Natural killer cell (primary cell): ENCODE results near the gene ARHGEF12. TPM values are rescaled to one million over a fixed set of nuclear protein-coding genes. Genes with fewer than 3 reads are reported as not detected.

ENCODE experiments used
- ATAC-seq, 3 donors: fragments of 150-1000 bp in 2 of 3; fragments of 200-7000 bp in 1 of 3; cut with Tn5 transposase; 1 replicate in 1 of 3; 2 replicates in 2 of 3; pipeline ENCODE4 v1.10.0; 2021; ENCODE audit warnings: mild to moderate bottlenecking in 2 of 3, moderate library complexity in 2 of 3
- DNase-seq, 2 donors: peaks; one replicate each; pipeline versions ENCODE4 v3.0.0 to v3.0.0-alpha.2; 2013 to 2021; ENCODE audit warnings: mixed read lengths in 1 of 2
- H3K27ac ChIP-seq: one replicate; pipeline ENCODE4 v1.5.1; 2013; ENCODE audit warnings: mild to moderate bottlenecking, low read length
- H3K27me3 ChIP-seq: one replicate; pipeline ENCODE4 v1.6.1; 2013; ENCODE audit warnings: low read length; ENCODE audit not compliant: control insufficient read depth, insufficient read depth
- H3K36me3 ChIP-seq: one replicate; pipeline ENCODE4 v1.6.1; 2013; ENCODE audit warnings: low read length; ENCODE audit not compliant: control insufficient read depth, insufficient read depth
- H3K4me1 ChIP-seq: one replicate; pipeline ENCODE4 v1.6.1; 2013; ENCODE audit warnings: low read length; ENCODE audit not compliant: control insufficient read depth, insufficient read depth
- H3K4me3 ChIP-seq: one replicate; pipeline ENCODE4 v1.5.1; 2013; ENCODE audit warnings: low read length
- H3K9me3 ChIP-seq: one replicate; pipeline ENCODE4 v1.6.1; 2013; ENCODE audit warnings: low read length; ENCODE audit not compliant: control insufficient read depth, insufficient read depth
- H3K27ac Mint-ChIP-seq, 2 donors: one replicate each; pipeline ENCODE4 v1.8.0; 2022; ENCODE audit warnings: mild to moderate bottlenecking in 2 of 2, mixed read lengths in 2 of 2, moderate library complexity in 1 of 2
- H3K27me3 Mint-ChIP-seq, 2 donors: one replicate each; pipeline ENCODE4 v1.8.0; 2022; ENCODE audit warnings: low read depth in 2 of 2, mixed read lengths in 2 of 2
- H3K36me3 Mint-ChIP-seq: one replicate; pipeline ENCODE4 v1.8.0; 2022; ENCODE audit warnings: mixed read lengths
- H3K4me1 Mint-ChIP-seq, 2 donors: one replicate each; pipeline ENCODE4 v1.8.0; 2022; ENCODE audit warnings: mixed read lengths in 2 of 2
- H3K4me3 Mint-ChIP-seq: one replicate; pipeline ENCODE4 v1.8.0; 2022; ENCODE audit warnings: mild to moderate bottlenecking, moderate library complexity, mixed read lengths
- H3K9me3 Mint-ChIP-seq, 2 donors: one replicate each; pipeline ENCODE4 v1.8.0; 2022; ENCODE audit warnings: mixed read lengths in 2 of 2
- WGBS: methylation state at CpG from one replicate; pipeline ENCODE4 v1.1.7; 2013; ENCODE audit warnings: missing lambda C conversion rate; ENCODE audit not compliant: insufficient coverage; 5-methylcytosine and 5-hydroxymethylcytosine counted together
- intact Hi-C: fragments of 100-400 bp; cut with micrococcal nuclease; formaldehyde crosslinking; loops from one replicate; pipeline ENCODE4 v1.14.2; 2022
- total RNA-seq, 4 donors: library from RNA; stranded (reverse); fragments of 120-200 nt in 1 of 4; gene quantifications; one replicate each; pipeline versions ENCODE4 v1.2.3 to v1.2.4, GENCODE V29; 2013 to 2022
- TF ChIP-seq, protein P1 (sequence below): fragments of 200-600 bp; IDR thresholded peaks from one replicate; pipeline ENCODE4 v1.8.0; 2022; ENCODE audit warnings: antibody characterized with exemption

Gene ARHGEF12
- total RNA-seq, 3 donors from 2014 or later (not counting 1 experiment from before 2014, with no cell fraction given), result 38.4 to 52.3 (median 42.1) TPM

DNA sequence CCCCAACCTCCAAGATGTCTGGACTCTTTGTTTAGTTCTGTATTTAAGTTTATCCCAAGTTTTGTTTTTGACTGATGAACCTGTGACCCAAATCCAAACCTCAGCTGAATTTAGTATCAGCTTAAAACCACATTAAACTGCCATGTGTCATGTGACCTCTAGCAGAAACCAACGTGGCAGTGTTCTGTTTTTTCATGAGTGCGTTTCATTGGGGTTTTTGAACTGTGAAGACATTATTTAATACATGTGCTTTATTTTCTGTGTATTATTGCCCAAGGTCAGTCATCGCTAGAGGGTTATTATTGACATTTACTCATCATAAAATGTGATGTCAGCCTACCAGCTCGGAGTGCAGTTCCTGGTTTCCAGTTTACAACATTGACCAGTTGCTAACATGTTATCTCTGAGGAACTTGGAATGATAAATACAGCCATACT is 9.3 kb upstream of the ARHGEF12 start:
- WGBS, result 6% methylated on average over 2 of the region's 4 CpGs
- H3K9me3 ChIP-seq, result no peaks in the 10 kb centered on the region
- intact Hi-C loops, result no loop called here
- Mint-ChIP-seq H3K36me3 (no peaks in the 10 kb centered on the region), H3K27ac (no peak overlapping the region), H3K4me3 (no peak overlapping the region), H3K4me1 (peaks cover 26 to 27% of the 10 kb centered on the region in 2 donors), H3K27me3 (peaks cover 55 to 77% of the 10 kb centered on the region in 2 donors), H3K9me3 (no peaks in the 10 kb centered on the region)
- H3K4me1 ChIP-seq, result peaks cover 3% of the 10 kb centered on the region
- peaks cover 22% of the 10 kb centered on the region for H3K27me3 ChIP-seq
- TF ChIP-seq, protein P1, sequence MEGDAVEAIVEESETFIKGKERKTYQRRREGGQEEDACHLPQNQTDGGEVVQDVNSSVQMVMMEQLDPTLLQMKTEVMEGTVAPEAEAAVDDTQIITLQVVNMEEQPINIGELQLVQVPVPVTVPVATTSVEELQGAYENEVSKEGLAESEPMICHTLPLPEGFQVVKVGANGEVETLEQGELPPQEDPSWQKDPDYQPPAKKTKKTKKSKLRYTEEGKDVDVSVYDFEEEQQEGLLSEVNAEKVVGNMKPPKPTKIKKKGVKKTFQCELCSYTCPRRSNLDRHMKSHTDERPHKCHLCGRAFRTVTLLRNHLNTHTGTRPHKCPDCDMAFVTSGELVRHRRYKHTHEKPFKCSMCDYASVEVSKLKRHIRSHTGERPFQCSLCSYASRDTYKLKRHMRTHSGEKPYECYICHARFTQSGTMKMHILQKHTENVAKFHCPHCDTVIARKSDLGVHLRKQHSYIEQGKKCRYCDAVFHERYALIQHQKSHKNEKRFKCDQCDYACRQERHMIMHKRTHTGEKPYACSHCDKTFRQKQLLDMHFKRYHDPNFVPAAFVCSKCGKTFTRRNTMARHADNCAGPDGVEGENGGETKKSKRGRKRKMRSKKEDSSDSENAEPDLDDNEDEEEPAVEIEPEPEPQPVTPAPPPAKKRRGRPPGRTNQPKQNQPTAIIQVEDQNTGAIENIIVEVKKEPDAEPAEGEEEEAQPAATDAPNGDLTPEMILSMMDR, result no peak
- DNase-seq (peak in 1 of 2 donors; percentile 38), ATAC-seq (no peak)
- H3K36me3 ChIP-seq, result no peaks in the 10 kb centered on the region
- H3K27ac ChIP-seq, result no peak overlapping the region
- H3K4me3 ChIP-seq, result no peak overlapping the region

DNA sequence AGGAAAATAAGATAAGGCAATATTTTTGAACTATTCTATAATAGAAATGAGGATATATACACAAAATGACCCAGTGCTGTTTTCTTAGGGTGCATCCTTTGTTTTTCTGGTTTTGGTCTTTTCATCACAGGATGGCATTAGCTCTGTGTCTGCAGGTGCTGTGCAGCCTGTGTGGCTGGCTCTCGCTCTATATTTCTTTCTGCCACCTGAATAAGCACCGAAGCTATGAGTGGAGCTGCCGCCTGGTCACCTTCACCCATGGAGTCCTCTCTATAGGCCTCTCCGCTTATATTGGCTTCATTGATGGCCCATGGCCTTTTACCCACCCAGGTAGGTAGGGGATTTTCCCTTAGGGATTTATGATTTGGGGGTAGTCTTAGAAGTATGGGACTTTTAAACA is 8.9 kb upstream of the ARHGEF12 start:
- TF ChIP-seq, protein P1, result no peak
- DNase-seq (no peak), ATAC-seq (no peak)
- Mint-ChIP-seq H3K27ac (no peak overlapping the region), H3K4me1 (peaks cover 26 to 27% of the 10 kb centered on the region in 2 donors), H3K36me3 (no peaks in the 10 kb centered on the region), H3K4me3 (no peak overlapping the region), H3K9me3 (no peaks in the 10 kb centered on the region), H3K27me3 (peaks cover 55 to 76% of the 10 kb centered on the region in 2 donors)
- intact Hi-C loops, result no loop called here
- Histone ChIP-seq H3K36me3 (no peaks in the 10 kb centered on the region), H3K9me3 (no peaks in the 10 kb centered on the region), H3K4me1 (peaks cover 3% of the 10 kb centered on the region), H3K27me3 (peaks cover 22% of the 10 kb centered on the region), H3K27ac (no peak overlapping the region), H3K4me3 (no peak overlapping the region)
- WGBS, result 88% methylated on average over 4 of the region's 4 CpGs

DNA sequence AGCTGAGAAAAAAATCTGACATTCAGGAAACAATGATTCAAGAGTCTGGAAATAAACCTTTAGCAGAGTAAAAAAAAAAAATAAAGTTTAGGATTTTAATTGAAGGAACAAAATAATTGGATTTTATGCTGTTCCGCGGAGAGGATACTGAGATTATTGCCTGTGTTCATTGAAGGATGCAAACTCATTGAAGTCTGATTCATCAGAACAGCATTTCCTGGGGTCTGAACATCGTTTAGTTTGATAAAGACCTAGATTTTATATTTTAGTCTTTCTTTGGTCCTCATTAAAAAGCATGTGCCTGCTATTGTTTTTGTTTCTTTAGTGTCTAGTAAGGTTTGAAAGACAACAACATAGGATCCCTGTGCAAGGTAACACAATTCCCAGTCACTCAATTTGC is 6.7 kb upstream of the ARHGEF12 start:
- Mint-ChIP-seq H3K4me1 (peaks cover 24 to 26% of the 10 kb centered on the region in 2 donors), H3K36me3 (no peaks in the 10 kb centered on the region), H3K9me3 (no peaks in the 10 kb centered on the region), H3K4me3 (no peak overlapping the region), H3K27me3 (peaks cover 45 to 66% of the 10 kb centered on the region in 2 donors), H3K27ac (no peak overlapping the region)
- H3K36me3 ChIP-seq, result no peaks in the 10 kb centered on the region
- H3K27ac ChIP-seq, result no peak overlapping the region
- no peak overlapping the region for H3K4me3 ChIP-seq
- H3K27me3 ChIP-seq, result peaks cover 14% of the 10 kb centered on the region
- H3K9me3 ChIP-seq, result no peaks in the 10 kb centered on the region
- peaks cover 3% of the 10 kb centered on the region for H3K4me1 ChIP-seq
- intact Hi-C loops, result no loop called here
- ATAC-seq (no peak), DNase-seq (no peak)
- TF ChIP-seq, protein P1, result no peak
- 87% methylated on average over 3 of the region's 3 CpGs for WGBS

DNA sequence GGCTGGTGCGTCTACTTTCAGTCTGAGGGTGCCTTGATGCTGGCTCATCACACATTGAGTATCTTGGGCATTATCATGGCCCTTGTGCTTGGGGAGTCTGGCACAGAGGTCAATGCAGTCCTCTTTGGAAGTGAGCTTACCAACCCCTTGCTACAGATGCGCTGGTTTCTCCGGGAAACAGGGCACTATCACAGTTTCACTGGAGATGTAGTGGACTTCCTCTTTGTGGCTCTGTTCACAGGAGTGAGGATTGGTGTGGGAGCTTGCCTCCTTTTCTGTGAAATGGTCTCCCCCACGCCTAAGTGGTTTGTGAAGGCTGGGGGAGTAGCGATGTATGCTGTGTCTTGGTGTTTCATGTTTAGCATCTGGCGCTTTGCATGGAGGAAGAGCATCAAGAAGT is 6.2 kb upstream of the ARHGEF12 start:
- no peaks in the 10 kb centered on the region for H3K9me3 Mint-ChIP-seq
- intact Hi-C loops, result no loop called here
- WGBS, result 95% methylated on average over 6 of the region's 6 CpGs

More for the DNA sequence above, 6.2 kb upstream of the ARHGEF12 start:
- H3K27ac Mint-ChIP-seq, result no peak overlapping the region
- peaks cover 42 to 61% of the 10 kb centered on the region in 2 donors for H3K27me3 Mint-ChIP-seq
- no peaks in the 10 kb centered on the region for H3K9me3 ChIP-seq
- H3K36me3 Mint-ChIP-seq, result no peaks in the 10 kb centered on the region
- TF ChIP-seq, protein P1, result no peak
- peaks cover under 1% of the 10 kb centered on the region for H3K4me1 ChIP-seq
- peaks cover 24% of the 10 kb centered on the region in 2 donors for H3K4me1 Mint-ChIP-seq
- H3K27ac ChIP-seq, result no peak overlapping the region
- ATAC-seq, result no peak
- H3K36me3 ChIP-seq, result no peaks in the 10 kb centered on the region
- no peak overlapping the region for H3K4me3 Mint-ChIP-seq
- DNase-seq, result no peak
- peaks cover 10% of the 10 kb centered on the region for H3K27me3 ChIP-seq
- no peak overlapping the region for H3K4me3 ChIP-seq
